Measurements from ENCODE around the gene MEGF9. TPM values are rescaled to one million over a fixed set of nuclear protein-coding genes. Genes with fewer than 3 reads are reported as not detected.
A peak's percentile ranks its signal among the peaks of the same experiment; 100 is the strongest.
"Not testable (repeated sequence)": the region's sequence is repeated elsewhere in the genome, so short reads cannot be mapped to it uniquely, and the experiment has no call there.

Gene MEGF9
- total RNA-seq, 1 donor from 2014 or later, result 9.0 TPM

DNA sequence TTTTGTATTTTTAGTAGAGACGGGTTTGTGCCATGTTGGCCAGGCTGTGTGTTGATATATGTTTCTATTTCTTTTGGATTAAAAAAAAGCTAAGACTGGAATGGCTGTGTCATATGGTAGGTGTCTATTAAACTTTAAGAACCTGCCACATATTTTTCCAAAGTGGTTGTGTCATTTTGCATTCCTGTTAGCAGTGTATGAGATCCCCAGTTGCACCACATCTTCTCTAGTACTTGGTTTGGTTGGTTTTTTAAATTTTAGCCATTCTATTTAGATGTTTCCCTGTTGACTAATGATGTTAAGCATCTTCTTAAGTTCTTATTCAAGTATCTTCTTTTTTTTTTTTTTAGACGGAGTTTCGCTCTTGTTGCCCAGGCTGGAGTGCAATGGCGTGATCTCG is 36.2 kb upstream of the MEGF9 start:
- Mint-ChIP-seq H3K36me3 (ENCODE audit: low read depth) (no peaks in the 10 kb centered on the region), H3K4me1 (no peaks in the 10 kb centered on the region), H3K27me3 (no peaks in the 10 kb centered on the region), H3K4me3 (no peak overlapping the region), H3K9me3 (no peaks in the 10 kb centered on the region), H3K27ac (no peak overlapping the region)
- intact Hi-C loops (cut with micrococcal nuclease), result no loop called here
- POLR2A ChIA-PET, result no interaction called here
- no peak for DNase-seq
- TF ChIP-seq, protein P1, sequence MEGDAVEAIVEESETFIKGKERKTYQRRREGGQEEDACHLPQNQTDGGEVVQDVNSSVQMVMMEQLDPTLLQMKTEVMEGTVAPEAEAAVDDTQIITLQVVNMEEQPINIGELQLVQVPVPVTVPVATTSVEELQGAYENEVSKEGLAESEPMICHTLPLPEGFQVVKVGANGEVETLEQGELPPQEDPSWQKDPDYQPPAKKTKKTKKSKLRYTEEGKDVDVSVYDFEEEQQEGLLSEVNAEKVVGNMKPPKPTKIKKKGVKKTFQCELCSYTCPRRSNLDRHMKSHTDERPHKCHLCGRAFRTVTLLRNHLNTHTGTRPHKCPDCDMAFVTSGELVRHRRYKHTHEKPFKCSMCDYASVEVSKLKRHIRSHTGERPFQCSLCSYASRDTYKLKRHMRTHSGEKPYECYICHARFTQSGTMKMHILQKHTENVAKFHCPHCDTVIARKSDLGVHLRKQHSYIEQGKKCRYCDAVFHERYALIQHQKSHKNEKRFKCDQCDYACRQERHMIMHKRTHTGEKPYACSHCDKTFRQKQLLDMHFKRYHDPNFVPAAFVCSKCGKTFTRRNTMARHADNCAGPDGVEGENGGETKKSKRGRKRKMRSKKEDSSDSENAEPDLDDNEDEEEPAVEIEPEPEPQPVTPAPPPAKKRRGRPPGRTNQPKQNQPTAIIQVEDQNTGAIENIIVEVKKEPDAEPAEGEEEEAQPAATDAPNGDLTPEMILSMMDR (IDR thresholded peaks at IDR 0.05), result no peak
- ATAC-seq (ENCODE audit: low read depth), result no peak
- CTCF ChIA-PET, result interaction anchor here (1.2 kb wide), 1 partner anchor 310 kb away, joined by 5 read pairs; no protein-coding TSS in a partner anchor

DNA sequence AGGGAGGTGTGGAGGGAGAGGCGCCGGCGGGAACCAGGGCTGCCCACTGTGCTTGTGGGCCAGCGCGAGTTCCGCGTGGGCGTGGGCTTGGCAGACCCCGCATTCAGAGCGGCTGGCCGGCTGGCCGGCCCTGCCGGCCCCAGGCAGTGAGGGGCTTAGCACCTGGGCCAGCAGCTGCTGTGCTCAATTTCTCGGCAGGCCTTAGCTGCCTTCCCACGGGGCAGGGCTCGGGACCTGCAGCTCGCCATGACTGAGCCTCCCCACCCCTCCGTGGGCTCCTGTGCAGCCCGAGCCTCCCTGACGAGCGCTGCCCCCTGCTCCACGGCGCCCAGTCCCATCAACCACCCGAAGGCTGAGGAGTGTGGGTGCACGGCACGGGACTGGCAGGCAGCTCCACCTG is 32.1 kb upstream of the MEGF9 start:
- H3K4me1 Mint-ChIP-seq; H3K27me3 Mint-ChIP-seq; H3K9me3 Mint-ChIP-seq; DNase-seq; H3K36me3 Mint-ChIP-seq (ENCODE audit: low read depth); H3K4me3 Mint-ChIP-seq; H3K27ac Mint-ChIP-seq; POLR2A ChIA-PET; intact Hi-C loops (cut with micrococcal nuclease); ATAC-seq (ENCODE audit: low read depth): not testable (repeated sequence)
- CTCF ChIA-PET, result interaction anchor here (1.9 kb wide), 1 partner anchor 9 kb away, joined by 5 read pairs; no protein-coding TSS in a partner anchor

DNA sequence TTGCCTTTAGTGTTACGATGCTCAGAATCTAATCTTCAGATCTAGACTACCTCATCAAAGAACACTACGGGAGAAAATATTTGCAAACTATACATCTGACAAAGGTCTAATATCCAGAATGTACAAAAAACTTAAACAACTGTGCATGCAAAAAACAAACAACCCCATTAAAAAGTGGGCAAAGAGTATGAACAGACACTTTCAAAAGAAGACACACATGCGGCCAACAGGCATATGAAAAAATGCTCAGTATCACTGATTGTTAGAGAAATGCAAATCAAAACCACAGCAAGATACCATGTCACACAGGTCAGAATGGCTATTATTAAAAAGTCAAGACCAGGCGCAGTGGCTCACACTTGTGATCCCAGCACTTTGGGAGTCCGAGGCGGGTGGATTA is 31.0 kb upstream of the MEGF9 start:
- POLR2A ChIA-PET, result no interaction called here

DNA sequence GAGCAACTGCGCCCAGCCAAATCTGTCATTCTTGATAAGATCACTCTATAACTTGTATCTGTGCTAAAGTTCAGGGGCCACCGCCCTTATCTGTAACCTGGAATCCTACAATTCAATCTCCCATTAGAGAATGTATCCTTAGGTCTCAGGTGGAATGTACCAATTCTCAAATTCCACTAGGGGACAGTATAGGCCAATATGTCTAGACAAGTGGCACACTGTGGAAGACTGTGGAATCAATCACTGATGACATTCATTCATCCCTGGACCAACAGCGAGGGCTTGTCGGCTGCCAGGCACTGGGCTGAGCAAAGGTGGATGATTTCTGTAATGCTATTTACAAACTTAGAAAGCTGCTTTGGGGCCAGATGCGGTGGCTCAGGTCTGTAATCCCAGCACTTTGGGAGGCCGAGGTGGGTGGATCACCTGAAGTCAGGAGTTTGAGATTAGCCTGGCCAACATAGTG is 28.7 kb upstream of the MEGF9 start:
- Mint-ChIP-seq H3K4me3 (no peak overlapping the region), H3K27me3 (no peaks in the 10 kb centered on the region), H3K4me1 (no peaks in the 10 kb centered on the region), H3K9me3 (no peaks in the 10 kb centered on the region), H3K36me3 (ENCODE audit: low read depth) (no peaks in the 10 kb centered on the region), H3K27ac (no peak overlapping the region)
- intact Hi-C loops (cut with micrococcal nuclease), result loop anchor here (5.0 kb wide), 1 partner anchor 126 kb away; no protein-coding TSS in a partner anchor
- TF ChIP-seq, protein P1 (IDR thresholded peaks at IDR 0.05), result no peak
- ChIA-PET CTCF (interaction anchor here (1.0 to 1.1 kb wide), 2 partner anchors 12 to 13 kb away, joined by 3 read pairs; no protein-coding TSS in a partner anchor), POLR2A (no interaction called here)
- DNase-seq (no peak), ATAC-seq (ENCODE audit: low read depth) (peak; percentile 62)

More for the DNA sequence above, 31.0 kb upstream of the MEGF9 start:
- H3K4me3 Mint-ChIP-seq, result no peak overlapping the region
- CTCF ChIA-PET, result interaction anchor here (1.9 kb wide), 1 partner anchor 10 kb away, joined by 5 read pairs; no protein-coding TSS in a partner anchor
- no peaks in the 10 kb centered on the region for H3K27me3 Mint-ChIP-seq
- ATAC-seq (ENCODE audit: low read depth) (no peak), DNase-seq (no peak)
- H3K9me3 Mint-ChIP-seq, result no peaks in the 10 kb centered on the region
- H3K4me1 Mint-ChIP-seq, result no peaks in the 10 kb centered on the region
- intact Hi-C loops (cut with micrococcal nuclease), result no loop called here
- H3K27ac Mint-ChIP-seq, result no peak overlapping the region
- H3K36me3 Mint-ChIP-seq (ENCODE audit: low read depth), result no peaks in the 10 kb centered on the region
- TF ChIP-seq, protein P1 (IDR thresholded peaks at IDR 0.05), result no peak

DNA sequence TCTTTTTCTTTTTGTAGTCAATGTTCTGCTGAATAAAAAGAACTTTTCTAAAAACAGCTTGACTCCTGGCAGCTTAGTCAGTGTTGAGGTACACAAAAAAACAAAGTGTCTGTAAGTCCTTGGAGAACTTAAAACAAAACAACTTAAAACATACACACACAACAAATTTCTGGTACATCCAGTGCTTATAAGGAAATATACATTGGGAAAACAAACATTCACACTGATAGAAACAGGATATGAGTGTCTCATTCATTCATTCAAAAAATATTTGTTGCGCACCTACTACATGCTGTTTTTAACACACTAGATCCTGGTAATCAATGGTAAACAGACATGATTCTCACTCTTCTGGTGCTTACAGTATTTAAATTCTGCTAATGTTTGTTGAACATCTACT is 27.4 kb upstream of the MEGF9 start:
- no peak for ATAC-seq (ENCODE audit: low read depth)
- H3K4me3 Mint-ChIP-seq, result no peak overlapping the region
- TF ChIP-seq, protein P1 (IDR thresholded peaks at IDR 0.05), result no peak
- H3K27me3 Mint-ChIP-seq, result no peaks in the 10 kb centered on the region
- CTCF ChIA-PET, result no interaction called here
- H3K9me3 Mint-ChIP-seq, result peaks cover 3% of the 10 kb centered on the region
- DNase-seq, result no peak
- POLR2A ChIA-PET, result interaction anchor here (0.6 kb wide), 1 partner anchor 12 kb away, joined by 4 read pairs; no protein-coding TSS in a partner anchor
- no peak overlapping the region for H3K27ac Mint-ChIP-seq
- H3K4me1 Mint-ChIP-seq, result no peaks in the 10 kb centered on the region
- intact Hi-C loops (cut with micrococcal nuclease), result loop anchor here (5.0 kb wide), 1 partner anchor 124 kb away; no protein-coding TSS in a partner anchor
- no peaks in the 10 kb centered on the region for H3K36me3 Mint-ChIP-seq (ENCODE audit: low read depth)

Measured in activated B cell treated with CpG ODN at 0.5 μM for 24 hours (primary cell).